ENCODE measurements around the gene NT5DC4. TPM values are rescaled to one million over a fixed set of nuclear protein-coding genes. Genes with fewer than 3 reads are reported as not detected.

NT5DC4 gene
- total RNA-seq, 2 experiments from 2014 or later = not detected

DNA sequence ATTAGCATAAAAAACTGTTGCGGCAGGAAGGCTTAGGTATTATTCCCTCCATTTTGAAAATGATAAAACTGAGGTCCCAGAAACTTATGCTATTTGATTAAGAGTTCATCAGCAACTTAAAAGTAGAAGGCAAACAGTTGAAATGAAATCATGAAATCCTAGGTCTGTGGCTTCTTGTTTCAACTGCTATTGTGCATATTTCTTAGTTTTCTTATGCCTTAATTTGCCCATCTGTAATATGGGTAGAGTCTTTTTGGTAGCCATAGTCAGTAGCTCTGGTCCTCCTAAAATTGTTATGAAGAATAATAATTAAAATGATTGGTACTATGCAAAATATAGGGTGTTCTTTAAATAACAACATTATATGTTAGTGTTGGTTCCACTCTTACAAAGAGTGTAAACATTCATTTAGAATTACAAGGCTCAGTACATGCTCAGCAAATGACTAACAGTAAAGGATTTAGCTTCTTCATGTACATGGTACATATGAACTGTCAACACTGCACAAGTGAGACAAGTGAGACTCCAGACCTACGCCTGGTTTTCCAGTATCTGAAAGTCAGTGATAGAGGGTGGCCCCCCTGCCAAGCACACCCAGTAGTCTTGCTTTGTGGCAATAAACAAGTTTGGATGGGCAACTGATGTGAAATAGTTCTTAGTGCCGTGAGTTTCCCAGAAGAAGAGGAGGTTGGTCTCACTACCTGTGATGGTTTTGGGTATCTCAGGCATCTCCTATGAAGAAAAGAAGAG lies 53.9 kb downstream of the NT5DC4 start:
- intact Hi-C loops (cut with micrococcal nuclease; ENCODE audit: unreplicated experiment) = no loop called here
- ChIA-PET CTCF (ENCODE audit: unreplicated experiment) (no interaction called here), POLR2A (interaction anchor here (0.6 kb wide), 1 partner anchor 14 kb away, joined by 3 read pairs; no protein-coding TSS in a partner anchor)
- Histone ChIP-seq H3K36me3 (ENCODE audit: insufficient read depth, low read length) (0 out of 2 replicates have a peak, but pooled peaks cover 6% of the 10 kb centered on the region), H4K20me1 (ENCODE audit: insufficient read depth, low read length) (no peaks in the 10 kb centered on the region), H3K4me2 (ENCODE audit: low read length) (no peak overlapping the region), H3K9me2 (ENCODE audit: insufficient read depth, low read length) (no peaks in the 10 kb centered on the region), H2AFZ (ENCODE audit: low read length) (no peak overlapping the region), H3K4me1 (ENCODE audit: insufficient read depth, low read length, poor library complexity, severe bottlenecking) (peaks cover 8% of the 10 kb centered on the region), H3K79me2 (ENCODE audit: insufficient read depth, low read depth, low read length) (no peaks in the 10 kb centered on the region), H3K9me3 (ENCODE audit: low read length) (no peaks in the 10 kb centered on the region; the same call in 1 of the 2 replicates), H3K27ac (ENCODE audit: low read depth, low read length, poor library complexity, severe bottlenecking) (no peak overlapping the region), H3K4me3 (ENCODE audit: low read depth, low read length, poor library complexity, severe bottlenecking) (no peak overlapping the region)
- BruUV-seq (replicated peaks) = no TSS peak
- no peak for TF ChIP-seq EZH2phosphoT487 (IDR thresholded peaks at IDR 0.05; ENCODE audit: borderline replicate concordance, low read depth, low read length)
- TF ChIP-seq, protein P1, sequence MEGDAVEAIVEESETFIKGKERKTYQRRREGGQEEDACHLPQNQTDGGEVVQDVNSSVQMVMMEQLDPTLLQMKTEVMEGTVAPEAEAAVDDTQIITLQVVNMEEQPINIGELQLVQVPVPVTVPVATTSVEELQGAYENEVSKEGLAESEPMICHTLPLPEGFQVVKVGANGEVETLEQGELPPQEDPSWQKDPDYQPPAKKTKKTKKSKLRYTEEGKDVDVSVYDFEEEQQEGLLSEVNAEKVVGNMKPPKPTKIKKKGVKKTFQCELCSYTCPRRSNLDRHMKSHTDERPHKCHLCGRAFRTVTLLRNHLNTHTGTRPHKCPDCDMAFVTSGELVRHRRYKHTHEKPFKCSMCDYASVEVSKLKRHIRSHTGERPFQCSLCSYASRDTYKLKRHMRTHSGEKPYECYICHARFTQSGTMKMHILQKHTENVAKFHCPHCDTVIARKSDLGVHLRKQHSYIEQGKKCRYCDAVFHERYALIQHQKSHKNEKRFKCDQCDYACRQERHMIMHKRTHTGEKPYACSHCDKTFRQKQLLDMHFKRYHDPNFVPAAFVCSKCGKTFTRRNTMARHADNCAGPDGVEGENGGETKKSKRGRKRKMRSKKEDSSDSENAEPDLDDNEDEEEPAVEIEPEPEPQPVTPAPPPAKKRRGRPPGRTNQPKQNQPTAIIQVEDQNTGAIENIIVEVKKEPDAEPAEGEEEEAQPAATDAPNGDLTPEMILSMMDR (conservative IDR thresholded peaks at IDR 0.05; ENCODE audit: low read length) = no peak
- DNase-seq (ENCODE audit: low spot score) = no peak

DNA sequence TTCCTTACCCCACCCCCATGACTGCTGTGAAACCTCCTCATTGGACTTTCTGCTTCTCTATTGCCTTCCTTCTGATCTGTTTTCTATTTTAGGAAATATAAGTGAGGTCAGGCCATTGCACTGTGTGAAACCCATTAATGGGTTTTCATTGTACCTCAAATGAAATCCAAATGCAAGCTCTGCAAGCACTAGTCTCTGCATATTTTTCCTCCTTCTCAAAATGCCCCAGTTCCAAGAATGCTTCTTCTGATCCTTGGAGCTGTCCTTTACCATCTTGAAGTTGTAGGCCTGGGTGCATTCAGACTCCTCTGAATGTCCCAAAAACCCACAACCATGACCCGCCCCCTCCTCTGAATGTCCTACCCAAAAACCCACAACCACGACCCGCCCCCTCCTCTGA lies 55.3 kb downstream of the NT5DC4 start:
- Histone ChIP-seq H3K9me2 (ENCODE audit: insufficient read depth, low read length) (no peaks in the 10 kb centered on the region), H2AFZ (ENCODE audit: low read length) (no peak overlapping the region), H3K27ac (ENCODE audit: low read depth, low read length, poor library complexity, severe bottlenecking) (no peak overlapping the region), H3K4me1 (ENCODE audit: insufficient read depth, low read length, poor library complexity, severe bottlenecking) (no peaks in the 10 kb centered on the region), H3K79me2 (ENCODE audit: insufficient read depth, low read depth, low read length) (no peaks in the 10 kb centered on the region), H3K36me3 (ENCODE audit: insufficient read depth, low read length) (no peaks in the 10 kb centered on the region), H3K4me3 (ENCODE audit: low read depth, low read length, poor library complexity, severe bottlenecking) (no peak overlapping the region), H3K4me2 (ENCODE audit: low read length) (no peak overlapping the region), H4K20me1 (ENCODE audit: insufficient read depth, low read length) (no peaks in the 10 kb centered on the region), H3K9me3 (ENCODE audit: low read length) (no peaks in the 10 kb centered on the region)
- TF ChIP-seq EZH2phosphoT487 (IDR thresholded peaks at IDR 0.05; ENCODE audit: borderline replicate concordance, low read depth, low read length) = no peak
- TF ChIP-seq, protein P1 (conservative IDR thresholded peaks at IDR 0.05; ENCODE audit: low read length) = no peak
- no peak for DNase-seq (ENCODE audit: low spot score)
- POLR2A ChIA-PET = no interaction called here
- no TSS peak for BruUV-seq (replicated peaks)
- CTCF ChIA-PET (ENCODE audit: unreplicated experiment) = no interaction called here
- intact Hi-C loops (cut with micrococcal nuclease; ENCODE audit: unreplicated experiment) = no loop called here

DNA sequence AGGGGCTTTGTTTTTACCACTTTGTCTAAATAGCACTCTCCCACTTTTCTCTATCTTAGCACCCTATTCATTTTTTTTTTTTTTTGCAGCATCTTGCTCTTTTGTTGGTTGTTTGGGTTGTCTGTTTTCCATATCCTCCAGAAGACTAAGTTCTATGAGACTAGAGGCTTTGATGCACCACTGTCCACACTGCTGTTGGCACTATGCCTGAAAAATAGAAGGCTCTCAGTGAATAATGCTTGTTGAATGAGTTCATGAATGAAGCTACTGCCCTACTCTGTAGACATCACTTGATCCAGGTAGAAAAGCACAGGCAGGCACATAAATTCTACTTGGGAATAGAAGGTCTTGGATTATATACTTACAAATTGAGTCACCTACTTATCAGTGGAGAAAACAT lies 56.2 kb downstream of the NT5DC4 start:
- Histone ChIP-seq H3K36me3 (ENCODE audit: insufficient read depth, low read length) (no peaks in the 10 kb centered on the region), H3K4me1 (ENCODE audit: insufficient read depth, low read length, poor library complexity, severe bottlenecking) (no peaks in the 10 kb centered on the region), H3K4me3 (ENCODE audit: low read depth, low read length, poor library complexity, severe bottlenecking) (no peak overlapping the region), H3K4me2 (ENCODE audit: low read length) (no peak overlapping the region), H3K9me3 (ENCODE audit: low read length) (no peaks in the 10 kb centered on the region), H3K79me2 (ENCODE audit: insufficient read depth, low read depth, low read length) (no peaks in the 10 kb centered on the region), H3K27ac (ENCODE audit: low read depth, low read length, poor library complexity, severe bottlenecking) (no peak overlapping the region), H2AFZ (ENCODE audit: low read length) (no peak overlapping the region), H3K9me2 (ENCODE audit: insufficient read depth, low read length) (no peaks in the 10 kb centered on the region), H4K20me1 (ENCODE audit: insufficient read depth, low read length) (no peaks in the 10 kb centered on the region)
- ChIA-PET POLR2A (interaction anchor here (0.9 kb wide), 1 partner anchor 12 kb away, joined by 6 read pairs; no protein-coding TSS in a partner anchor), CTCF (ENCODE audit: unreplicated experiment) (no interaction called here)
- no peak for DNase-seq (ENCODE audit: low spot score)
- intact Hi-C loops (cut with micrococcal nuclease; ENCODE audit: unreplicated experiment) = no loop called here
- no TSS peak for BruUV-seq (replicated peaks)
- TF ChIP-seq, protein P1 (conservative IDR thresholded peaks at IDR 0.05; ENCODE audit: low read length) = no peak
- TF ChIP-seq EZH2phosphoT487 (IDR thresholded peaks at IDR 0.05; ENCODE audit: borderline replicate concordance, low read depth, low read length) = no peak

Measured in OCI-LY7 (cell line).